ENCODE results near the gene ITM2C.

DNA sequence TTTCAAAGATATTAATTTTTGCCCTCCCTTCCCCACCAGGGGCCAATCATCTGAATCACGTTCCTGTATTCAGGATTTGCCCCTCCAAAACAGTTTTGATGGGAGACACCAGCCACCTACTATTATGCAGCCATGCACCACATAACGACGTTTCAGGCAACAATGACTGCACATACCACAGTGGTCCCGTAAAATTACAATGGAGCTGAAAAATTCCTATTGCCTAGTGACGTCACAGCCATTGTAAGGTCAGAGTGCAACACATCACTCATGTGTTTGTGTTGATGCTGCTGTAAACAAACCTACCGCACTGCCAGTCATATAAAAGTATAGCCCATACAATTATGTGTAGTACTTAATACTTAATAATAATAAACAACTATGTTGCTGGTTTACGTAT is 22.6 kb downstream of the ITM2C start:
- no peak for TF ChIP-seq POLR2A (IDR thresholded peaks at IDR 0.05)
- TF ChIP-seq, protein P1, sequence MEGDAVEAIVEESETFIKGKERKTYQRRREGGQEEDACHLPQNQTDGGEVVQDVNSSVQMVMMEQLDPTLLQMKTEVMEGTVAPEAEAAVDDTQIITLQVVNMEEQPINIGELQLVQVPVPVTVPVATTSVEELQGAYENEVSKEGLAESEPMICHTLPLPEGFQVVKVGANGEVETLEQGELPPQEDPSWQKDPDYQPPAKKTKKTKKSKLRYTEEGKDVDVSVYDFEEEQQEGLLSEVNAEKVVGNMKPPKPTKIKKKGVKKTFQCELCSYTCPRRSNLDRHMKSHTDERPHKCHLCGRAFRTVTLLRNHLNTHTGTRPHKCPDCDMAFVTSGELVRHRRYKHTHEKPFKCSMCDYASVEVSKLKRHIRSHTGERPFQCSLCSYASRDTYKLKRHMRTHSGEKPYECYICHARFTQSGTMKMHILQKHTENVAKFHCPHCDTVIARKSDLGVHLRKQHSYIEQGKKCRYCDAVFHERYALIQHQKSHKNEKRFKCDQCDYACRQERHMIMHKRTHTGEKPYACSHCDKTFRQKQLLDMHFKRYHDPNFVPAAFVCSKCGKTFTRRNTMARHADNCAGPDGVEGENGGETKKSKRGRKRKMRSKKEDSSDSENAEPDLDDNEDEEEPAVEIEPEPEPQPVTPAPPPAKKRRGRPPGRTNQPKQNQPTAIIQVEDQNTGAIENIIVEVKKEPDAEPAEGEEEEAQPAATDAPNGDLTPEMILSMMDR (IDR thresholded peaks at IDR 0.05 in 4 of 5, conservative IDR thresholded peaks at IDR 0.05 in 1 of 5): no peak

Measured in gastrocnemius medialis (tissue), 4 donors.